NCI-H2171 treated with DMSO at 0.1 percent for 48 hours (cell line): Measurements from ENCODE around the gene MKNK1.

Source experiments
- DNase-seq: peaks from one replicate; lab custom pipeline; 2025; lab: John Stamatoyannopoulos, UW

MKNK1 gene

DNA sequence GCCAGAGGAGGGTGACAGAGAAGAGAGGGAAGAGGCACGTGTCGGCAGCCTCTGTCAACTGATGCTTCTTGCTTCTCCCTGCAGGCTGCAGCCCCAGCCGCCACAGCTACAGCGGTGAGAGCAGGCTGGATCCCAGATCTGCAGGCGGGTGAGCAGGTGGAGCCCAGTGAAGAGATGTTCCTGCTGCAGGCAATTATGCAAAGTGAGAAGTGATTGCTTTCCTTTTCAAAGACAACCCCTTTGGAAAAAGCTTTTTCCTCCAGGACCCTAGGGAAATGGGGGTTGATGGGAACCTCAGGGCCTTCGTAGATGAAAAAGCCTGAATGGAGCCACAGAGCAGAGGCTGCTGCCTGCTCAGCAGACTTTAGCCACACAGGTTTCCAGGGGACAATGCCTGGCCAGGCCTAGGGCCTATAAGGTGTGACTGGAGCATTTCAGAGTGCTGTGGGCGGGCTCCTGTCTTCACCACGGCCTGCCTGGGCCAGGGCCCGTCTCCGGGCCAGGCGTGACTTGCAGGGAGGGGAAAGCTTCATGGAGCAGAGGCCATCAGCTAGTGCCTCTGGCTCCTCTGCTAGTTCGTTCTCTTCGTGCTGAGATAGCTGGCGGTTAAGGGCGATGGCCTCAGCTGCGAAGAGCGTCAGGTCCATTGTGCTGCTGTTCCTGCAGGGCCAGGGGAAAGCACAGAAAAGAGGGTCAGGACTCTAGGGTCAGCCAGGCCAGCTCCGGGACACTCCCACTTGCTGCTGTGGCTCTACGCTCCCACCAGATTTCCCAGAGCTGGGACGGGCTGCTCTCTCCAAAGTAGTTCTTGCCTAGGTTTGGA, 45.7 kb downstream of the MKNK1 start:
- DNase-seq: peak; percentile 46

DNA sequence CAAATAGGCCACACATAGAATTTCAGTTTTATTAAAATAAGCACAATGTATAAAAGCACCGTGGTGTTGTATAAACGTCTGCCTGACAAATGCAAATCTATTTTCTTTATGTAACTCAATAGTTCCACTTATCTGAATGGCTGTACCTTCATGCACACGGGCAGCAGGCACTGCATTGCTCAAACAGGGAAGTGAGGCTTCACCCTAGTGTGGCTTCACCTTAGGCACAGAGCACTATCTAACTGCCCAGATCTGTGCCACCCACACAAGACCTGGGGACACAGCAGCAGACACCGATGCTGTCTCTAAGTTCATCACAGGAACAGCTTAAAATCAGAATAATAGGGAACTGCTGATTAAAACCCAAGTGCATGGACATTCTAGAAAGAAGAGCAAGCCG, 46.7 kb downstream of the MKNK1 start:
- no peak for DNase-seq

DNA sequence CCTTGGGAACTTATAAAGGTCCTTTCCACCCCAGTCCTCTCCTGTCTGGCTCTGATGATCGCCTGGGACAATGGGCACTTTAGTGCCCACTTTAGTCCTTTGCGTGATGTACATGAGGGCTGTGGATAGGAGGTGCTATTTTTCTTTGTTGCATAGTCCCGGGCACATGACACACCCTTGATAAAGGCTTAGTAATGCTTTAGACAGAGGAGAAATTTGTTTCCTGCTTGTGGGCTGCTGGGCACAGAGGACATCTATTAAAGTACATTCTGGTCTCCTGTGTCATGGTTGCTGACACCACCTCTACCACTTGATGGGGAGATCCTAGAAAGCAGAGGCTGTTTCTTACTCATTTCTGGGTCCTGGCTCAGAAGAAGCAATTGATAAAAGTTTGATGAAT, 47.2 kb downstream of the MKNK1 start:
- DNase-seq: no peak

DNA sequence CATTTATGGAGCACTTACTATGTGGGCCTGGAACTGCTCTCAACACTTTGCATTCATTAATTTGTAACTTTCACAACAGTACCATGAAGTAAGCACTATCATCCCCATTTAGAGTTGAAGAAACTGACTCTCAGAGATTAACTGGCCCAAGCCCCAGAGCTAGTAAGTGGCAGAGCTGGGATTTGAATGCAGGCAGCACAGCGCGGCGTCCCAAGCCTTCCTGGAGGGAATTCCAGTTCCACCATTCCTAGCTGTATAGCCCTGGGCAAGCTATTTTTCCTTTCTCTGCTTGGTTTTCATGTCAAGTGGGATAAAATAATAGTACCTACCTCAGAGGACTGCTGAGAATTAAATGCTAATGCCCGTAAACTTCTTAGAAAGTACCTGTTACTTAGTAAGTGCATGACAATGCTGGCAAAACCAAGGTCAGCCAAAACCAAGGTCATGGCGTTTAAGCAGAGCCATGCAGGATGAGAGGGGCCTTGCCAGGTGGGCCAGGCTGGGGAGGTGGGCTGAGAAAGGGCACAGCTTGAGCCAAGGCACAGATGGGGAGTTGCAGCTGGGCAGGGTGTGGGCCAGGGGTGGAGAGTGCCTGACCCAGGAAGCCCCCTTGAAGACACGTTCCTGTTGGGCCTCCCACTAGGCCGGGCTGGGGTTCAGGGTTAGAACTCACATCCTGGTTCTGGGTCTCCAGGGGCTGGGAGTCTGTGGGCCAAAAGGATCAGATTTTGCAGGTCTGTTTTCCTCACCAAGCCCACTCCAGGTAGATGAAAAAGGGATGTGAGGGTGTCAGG, 48.0 kb downstream of the MKNK1 start:
- DNase-seq: no peak

DNA sequence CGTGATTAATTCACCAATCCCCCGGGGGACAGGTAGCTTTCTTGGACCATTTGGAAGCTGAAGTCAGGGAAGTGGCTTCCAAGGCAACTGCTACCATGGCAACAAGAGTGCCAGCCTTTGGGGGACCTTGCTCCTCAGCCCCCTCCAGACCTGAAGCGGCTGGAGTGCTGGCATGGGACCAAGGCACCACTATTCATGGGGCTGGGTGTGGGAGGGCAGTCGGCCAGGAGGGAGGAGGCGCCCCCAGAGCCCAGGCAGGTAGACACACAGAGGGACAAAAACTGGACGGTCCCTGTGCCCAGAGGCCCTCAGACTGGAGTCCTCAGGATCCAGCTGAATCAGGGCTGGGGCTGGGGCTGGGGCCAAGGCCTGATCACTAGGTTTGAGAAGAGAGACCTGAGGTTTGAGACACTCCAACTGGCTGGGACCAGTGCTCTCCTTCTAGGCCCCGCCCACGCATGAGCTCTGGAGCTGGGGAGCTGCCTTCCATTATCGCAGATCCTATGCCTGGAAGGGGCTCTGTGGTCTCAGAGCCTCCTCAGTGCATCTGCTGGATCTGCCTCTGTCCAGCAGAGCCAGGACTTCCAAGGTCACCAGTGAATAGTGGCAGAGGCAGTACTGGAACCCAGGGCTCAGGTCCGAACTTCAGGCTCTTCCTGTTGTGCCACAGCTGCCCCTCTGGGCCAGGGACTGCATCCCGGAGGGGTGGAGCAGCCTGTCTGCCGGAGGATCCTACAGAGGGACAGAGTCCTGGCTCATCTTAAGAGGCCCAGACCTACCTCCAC, 49.3 kb downstream of the MKNK1 start:
- DNase-seq: peak; percentile 37

DNA sequence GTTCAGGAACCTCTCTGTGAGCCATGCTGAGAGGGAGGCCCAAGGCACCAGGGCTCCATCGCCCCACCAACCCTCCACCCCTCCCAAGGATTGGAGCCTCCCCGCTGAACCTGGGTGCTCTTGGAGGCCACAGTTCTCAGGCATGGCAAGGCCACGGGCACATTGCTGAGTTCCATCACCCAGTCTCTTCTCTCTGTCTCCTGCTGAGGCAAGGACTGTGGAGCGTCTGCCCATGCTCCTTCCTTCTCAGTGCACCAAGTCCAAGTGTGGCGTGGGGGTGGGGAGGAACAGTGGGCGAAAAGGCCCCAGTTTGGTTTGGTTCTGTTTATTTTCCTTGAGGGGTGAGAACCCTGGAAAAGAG, 49.9 kb downstream of the MKNK1 start:
- no peak for DNase-seq

DNA sequence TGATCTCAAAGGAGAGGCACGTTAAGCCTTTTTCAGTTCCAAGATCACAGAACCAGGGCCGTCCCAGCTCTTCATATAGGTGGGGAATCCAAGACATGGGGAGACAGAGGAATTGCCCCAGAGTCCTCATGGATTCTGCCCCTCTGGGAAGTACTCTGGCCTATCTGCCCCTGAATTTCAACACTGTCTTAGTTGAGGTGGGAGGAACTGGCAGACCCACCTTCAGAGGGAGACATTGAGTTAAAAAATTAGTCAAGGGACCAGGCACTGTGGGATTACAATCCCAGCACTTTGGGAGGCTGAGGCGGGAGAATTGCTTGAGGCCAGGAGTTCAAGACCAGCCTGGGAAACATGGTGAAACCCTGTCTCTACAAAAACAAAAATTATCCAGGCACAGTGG, 50.6 kb downstream of the MKNK1 start:
- no peak for DNase-seq

DNA sequence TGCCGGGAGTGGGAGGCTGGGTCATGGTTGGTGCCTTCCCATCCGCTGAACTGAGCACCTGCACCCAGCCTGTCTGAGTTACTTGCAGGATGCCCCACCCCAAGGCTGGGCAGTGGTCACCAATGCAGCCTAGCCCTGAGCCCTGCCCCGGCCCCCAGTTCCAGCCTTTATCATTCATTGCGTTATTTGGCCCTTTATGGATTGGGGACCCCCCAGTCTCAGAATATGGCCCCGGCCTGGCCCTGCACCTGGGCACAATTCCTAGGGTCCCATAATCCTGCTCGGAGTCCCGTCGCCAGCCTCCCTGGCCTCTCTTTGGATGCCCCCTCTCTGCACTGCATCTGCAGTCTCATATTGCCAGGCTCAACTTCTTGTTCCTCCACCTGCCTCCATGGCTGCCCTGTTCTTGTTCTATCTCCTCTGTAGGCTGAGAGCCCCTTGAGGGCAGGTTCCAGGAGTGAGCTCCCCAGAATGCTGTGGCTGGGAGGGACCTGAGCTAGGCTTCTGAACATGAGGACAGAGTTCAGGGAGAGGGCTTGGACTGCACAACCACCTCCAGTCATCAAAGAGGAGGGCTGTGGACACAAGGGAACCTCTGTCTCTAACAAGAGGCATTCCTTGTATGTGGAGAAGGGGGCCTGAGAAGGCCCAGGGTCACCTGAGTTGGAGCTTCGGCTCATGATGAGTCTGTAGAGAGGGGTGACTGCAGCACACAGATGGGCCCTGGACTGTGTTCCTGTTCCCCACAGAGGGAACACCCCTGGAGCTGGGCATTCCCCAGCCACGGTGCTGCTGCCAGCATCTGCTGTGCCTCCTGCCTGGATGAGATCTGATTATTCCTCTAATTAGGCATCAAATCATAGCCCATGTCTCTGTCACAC, 51.5 kb downstream of the MKNK1 start:
- no peak for DNase-seq

DNA sequence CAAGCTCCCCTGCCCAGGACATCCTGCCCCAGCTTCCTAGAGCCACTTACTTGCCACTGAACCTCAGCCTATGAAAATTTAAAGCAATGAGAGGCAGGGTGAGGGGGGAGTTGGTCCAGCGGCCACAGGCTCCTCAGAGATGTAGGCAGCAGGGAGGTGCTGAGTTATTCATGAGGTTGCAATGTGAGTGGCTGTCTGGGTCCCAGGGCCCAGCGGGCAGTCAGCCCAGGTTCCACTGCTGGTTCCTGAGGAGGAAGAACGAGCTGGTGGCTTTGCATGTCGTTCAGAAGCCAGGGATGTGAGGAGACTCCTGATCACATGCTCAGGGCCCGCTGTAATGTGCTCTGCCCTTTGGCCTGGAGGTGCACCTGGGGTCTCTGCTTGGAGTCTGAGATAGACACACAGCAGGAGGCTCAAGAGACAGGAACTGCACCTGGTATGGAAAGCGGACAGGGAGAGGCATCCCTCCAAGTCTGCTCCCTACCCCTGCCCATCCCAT, 52.4 kb downstream of the MKNK1 start, which contains the start of gene KNCN:
Gene KNCN, minus strand, starts transcription at position 51 of the 499 bp plus-strand sequence. CDS start 432 bp downstream, outside the sequence.
- DNase-seq: no peak

DNA sequence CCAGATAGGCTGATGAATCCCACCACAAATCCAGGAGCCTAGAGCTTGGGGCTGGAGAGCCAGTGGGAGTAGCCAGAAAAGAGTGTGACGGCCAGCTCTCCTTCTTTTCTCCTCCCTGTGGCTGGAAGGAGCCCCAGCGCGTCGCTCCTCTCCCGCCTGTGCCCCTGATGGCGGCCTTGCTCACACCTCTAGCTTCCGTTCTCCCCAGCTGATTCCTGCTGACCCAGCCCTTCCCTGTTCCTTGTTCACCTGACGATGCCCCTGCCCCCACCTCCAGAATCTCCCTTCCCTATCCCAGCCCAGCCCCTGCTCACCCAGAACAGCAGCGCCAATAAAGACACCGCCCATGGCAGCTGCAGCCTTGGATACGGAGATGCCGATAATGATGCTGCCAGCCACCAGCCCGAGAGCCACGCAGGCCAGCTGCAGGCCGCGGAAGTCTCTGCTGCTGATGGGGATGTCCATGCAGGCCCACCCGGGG, 53.3 kb downstream of the MKNK1 start:
- no peak for DNase-seq

DNA sequence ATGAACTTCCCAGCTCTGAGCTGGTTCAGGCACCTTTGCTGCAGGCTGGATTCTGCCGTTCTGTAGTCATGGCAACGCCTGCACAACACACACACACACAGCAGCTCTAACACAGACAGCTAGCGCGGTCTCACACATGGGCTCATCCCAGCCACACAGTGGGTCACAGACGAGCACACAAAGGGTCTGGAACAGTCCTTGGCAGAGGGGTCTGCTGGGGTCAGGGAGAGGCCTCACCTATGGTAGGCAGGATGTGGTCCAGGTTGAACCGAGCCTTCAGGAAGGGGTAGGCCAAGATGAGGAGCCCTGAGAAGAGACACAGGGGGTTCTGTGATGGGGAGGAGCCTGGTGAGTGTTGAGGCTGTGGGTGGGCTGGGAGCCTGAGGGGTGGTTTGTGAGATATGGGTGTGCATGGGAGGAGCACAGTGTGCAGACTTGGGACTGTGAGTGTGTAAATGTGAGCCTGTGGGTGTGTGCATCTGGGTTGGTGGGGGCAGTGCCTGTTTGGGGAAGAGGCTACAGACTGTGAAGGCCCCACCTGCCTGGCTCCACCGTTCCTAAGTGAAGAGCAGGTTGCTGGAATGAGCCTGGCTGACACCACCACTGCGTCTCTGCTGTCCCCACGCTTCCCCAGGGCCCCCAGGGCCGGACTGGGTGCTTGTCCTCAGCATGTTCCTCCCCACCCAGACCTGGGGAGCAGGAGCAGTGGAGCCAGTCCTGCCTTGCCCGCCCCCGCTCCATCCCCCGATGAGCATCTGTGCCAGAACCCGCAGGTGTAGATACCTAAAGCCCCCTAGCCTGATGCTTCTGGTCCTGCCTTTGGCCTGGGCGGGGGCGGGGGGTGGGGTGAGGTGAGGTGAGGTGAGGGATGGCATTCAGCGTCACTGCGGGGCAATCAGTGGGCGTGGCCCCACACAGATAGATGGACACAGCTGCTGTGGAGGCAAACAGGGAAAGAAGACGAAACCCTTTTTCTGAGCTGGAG, 54.1 kb downstream of the MKNK1 start:
- peak; percentile 33 for DNase-seq

DNA sequence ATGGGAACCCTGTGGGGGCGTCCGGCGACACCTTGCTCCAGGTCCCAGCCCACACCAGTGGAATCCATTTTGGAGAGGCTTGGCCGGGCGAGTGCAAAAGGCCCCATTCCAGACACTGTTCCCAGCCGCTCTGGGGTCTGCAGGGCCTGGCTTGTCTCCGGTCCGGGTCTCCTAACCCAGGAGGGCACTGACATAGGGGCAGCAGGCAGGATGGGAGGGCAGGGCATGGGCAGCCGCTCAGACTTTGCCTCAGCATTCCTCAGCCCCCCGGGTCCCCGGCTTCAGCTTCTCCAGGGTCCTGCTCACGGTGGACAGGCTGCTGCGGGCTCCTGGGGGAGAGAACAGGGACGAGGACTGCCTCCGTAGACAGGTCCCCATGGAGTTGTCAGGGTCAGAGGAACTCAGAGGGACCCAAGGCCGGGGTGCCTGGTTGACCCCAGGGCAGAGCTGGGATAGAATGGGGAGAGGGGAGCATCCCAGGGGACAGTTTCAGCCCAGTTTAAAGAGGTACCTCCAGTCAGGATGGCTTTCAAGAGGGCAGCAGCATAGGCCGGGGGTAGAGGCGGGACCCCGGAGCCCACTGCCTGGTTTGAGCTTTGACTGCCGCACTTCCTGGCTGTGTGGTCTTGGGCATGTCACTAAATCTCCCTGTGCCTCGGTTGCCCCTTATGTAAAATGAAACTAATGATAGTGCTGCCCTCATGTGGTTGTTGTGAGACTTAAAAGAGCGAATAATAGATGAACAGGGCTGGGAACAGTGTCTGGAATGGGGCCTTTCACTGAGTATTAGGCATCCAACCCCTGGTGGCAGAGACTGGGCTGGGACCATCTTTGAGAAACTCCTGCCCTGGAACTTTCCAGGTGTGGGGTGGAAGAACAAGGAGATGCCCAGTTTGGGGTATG, 56.3 kb downstream of the MKNK1 start:
- no peak for DNase-seq

DNA sequence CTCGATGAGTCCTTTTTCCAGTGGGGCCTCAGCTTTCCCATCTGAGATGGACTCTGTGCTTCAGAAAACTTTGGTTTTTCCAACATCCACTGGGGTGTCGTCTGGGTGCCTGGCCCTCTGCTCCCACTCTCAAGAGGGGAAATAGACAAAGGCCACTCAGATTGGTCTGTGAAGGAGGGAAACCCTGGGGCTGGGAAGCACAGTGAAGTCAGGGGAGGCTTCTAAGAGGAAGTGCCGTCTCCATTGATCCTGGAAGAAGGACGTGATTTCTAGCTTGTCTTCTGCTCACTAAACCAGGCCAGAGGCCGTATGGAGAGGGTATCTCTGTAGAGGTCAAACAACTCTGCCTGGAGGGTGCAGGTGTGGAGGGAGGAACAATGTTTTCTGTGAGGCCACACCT, 57.9 kb downstream of the MKNK1 start:
- DNase-seq: no peak

DNA sequence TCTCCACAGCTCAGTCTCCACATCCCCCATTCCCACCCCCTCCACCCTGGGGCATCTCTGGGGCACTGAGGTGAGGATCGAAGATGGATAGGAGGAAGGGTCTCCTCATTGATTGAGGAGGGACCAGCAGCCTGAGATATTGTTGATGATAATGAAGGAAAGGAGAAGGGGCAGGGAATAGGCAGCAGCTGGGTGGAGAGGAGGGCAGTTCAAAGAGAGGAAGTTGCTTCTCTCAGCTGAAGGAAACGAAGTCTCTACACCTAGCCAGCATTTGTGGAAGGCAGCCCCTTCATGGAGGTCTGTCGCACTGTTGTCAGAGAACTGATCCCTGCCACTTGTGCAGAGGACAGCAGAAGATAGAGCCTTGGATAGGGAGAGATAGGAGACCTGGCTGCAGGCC, 58.3 kb downstream of the MKNK1 start:
- no peak for DNase-seq

DNA sequence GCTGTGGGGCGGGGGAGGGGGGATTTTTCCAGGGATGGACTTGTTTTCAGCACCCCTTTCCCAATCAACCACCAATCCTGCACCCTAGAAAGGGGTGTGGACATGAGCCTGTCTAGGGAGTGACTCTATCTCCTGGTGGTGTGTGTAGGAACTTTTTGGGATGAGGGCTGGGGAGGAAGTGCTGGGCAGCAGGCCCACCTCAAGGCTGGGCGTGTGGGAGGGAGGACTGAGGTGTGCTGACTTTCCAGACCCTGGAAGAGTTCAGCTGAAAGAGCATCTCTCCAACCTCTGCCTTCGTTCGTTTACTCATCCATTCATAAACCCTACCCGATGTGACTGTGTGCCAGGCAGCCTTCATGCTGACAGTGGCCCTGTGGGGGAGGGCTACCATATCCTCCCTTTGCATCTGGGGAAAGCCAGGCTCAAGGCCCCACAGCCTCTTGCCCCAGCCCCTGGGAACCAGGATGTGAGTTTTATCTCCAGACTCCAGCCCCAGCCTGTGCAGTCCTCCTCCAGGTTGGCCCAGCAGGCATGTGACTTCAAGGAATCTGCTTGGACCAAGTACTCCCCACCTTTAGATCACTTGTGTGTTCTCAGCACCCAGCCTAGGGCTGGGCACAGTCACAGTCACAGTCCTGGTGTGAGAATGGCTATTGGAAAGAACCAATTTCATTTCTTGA, 59.4 kb downstream of the MKNK1 start:
- no peak for DNase-seq

DNA sequence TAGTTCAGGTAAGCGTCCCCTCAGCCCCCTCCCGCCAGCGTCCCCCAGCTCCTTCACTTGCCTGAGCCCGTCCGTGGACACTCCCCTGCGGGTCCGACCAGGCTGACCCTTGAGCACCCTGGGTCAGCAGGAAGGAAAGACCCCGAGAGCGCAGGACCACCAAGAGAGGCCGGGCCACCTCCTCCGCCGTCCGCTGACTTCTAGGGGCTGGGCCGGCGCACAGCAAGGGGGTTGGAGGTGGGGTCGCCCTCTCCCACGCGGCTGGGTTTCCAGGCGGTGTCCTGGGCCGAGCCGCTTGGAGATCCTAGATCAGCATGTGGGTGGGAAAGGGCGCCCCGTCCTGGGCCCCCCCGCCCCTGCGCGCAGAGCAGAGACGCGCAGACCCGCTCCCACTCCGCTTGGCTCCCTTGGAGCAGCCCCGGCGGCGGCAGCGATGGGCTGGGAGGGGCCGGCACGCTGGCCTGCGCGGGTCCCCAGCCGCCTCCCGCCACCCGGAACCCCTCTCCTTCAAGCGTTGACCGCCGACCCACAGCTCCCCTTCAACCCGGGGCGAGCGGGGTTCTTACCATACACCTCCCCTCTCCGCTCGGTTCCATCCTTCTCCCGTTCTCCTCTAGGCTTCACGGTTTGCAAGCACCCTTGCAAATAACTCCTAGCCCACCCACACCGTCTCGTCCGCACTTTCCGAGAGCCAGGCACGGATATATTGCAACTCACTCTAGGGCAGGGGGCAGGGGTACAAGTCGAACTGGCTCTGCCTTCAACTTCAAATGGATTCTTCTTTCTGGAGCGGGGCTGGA, 60.1 kb downstream of the MKNK1 start:
- DNase-seq: no peak

DNA sequence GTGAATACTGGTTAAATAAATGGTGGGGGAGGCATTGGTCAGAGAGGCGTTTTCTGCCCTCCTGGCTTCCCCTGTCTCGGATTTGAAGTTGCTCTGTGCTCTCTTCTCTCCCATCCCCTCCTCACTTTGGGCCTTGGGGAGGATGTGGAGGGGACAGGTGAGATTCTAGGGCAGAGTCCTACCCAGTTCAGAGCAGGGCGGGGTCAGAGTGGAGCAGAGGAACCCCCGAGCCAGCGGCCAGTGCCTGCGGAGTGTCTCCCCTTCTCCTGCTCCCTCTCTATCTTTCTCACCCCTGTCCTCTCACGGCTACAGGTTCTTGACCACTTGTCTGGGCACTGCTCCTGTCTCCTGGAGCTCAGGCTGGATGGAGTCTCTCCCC, 60.7 kb downstream of the MKNK1 start:
- no peak for DNase-seq

DNA sequence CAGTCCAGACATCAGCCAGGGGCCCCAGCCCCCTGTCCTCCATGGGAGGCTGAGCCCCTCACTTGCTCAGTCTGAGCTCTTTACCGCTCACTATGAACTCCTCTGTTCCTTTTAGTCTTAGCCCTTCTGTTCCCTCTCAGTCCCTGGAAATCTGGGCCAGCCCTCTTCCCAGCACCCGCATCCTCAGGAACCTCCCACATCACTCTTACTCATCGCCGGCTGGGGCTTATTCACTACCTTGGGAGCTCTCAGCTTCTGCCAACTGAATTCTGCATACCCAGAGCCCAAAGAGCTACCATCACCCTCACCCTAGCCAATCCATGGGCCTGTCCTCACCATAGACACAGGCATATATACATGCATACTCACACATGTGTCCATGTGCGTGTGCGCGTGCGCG, 64.1 kb downstream of the MKNK1 start:
- no peak for DNase-seq
